Measurements from ENCODE around the gene IL1R2. TPM values are rescaled to one million over a fixed set of nuclear protein-coding genes. Genes with fewer than 3 reads are reported as not detected.

The IL1R2 gene
- total RNA-seq, 1 donor: not detected

GRCh38 chr2:102074152-102074783 lies 82.5 kb downstream of the IL1R2 start:
- TF ChIP-seq CTCF (IDR thresholded peaks at IDR 0.05; ENCODE audit: insufficient read depth, low read depth, low read length): no peak
- H3K4me3 ChIP-seq (ENCODE audit: low read depth, low read length): no peak overlapping the region
- DNase-seq (ENCODE audit: low read depth): no peak

GRCh38 chr2:102075479-102075878 lies 83.7 kb downstream of the IL1R2 start:
- no peak overlapping the region for H3K4me3 ChIP-seq (ENCODE audit: low read depth, low read length)
- DNase-seq (ENCODE audit: low read depth): no peak
- TF ChIP-seq CTCF (IDR thresholded peaks at IDR 0.05; ENCODE audit: insufficient read depth, low read depth, low read length): no peak

- TF ChIP-seq CTCF (IDR thresholded peaks at IDR 0.05; ENCODE audit: insufficient read depth, low read depth, low read length): no peak
- H3K4me3 ChIP-seq (ENCODE audit: low read depth, low read length): no peak overlapping the region
- no peak for DNase-seq (ENCODE audit: low read depth)
Measured at GRCh38 chr2:102076512-102076911, 84.8 kb downstream of the IL1R2 start.

Other genes starting within 250 kb of the IL1R2 start
- 35.8 and 62.6 TPM in 2 replicates for gene IL1R1, start 150.8 kb downstream of the IL1R2 start, total RNA-seq
- gene IL1RL2, start 195.1 kb downstream of the IL1R2 start, total RNA-seq: 0.32 and 1.3 TPM in 2 replicates